ENCODE measurements around the gene DCAF17.

DCAF17 gene

GRCh38 chr2:171434013-171434989 is at the start of gene DCAF17:
DCAF17 (plus strand) TSS chr2:171434226; CDS start chr2:171434578, 352 bp downstream.
- H3K4me1 Mint-ChIP-seq (ENCODE audit: low read depth): peaks cover 27% of the 10 kb centered on the region
- peaks cover 7% of the 10 kb centered on the region for H3K9me3 Mint-ChIP-seq
- H3K4me3 Mint-ChIP-seq: peak within 1 kb of the TSS; percentile 86
- peak within 1 kb of the TSS; percentile 93 for H3K27ac Mint-ChIP-seq
- peaks cover 28% of the 10 kb centered on the region for H3K36me3 Mint-ChIP-seq (ENCODE audit: low read depth)
- H3K27me3 Mint-ChIP-seq (ENCODE audit: low read depth): no peaks in the 10 kb centered on the region

- Mint-ChIP-seq H3K4me3 (no peak overlapping the region), H3K9me3 (no peaks in the 10 kb centered on the region), H3K27me3 (ENCODE audit: low read depth) (no peaks in the 10 kb centered on the region), H3K27ac (no peak overlapping the region), H3K4me1 (ENCODE audit: low read depth) (peaks cover 16% of the 10 kb centered on the region), H3K36me3 (ENCODE audit: low read depth) (peaks cover 10% of the 10 kb centered on the region)
Observed at GRCh38 chr2:171386627-171387026, 47.4 kb upstream of the DCAF17 start.

GRCh38 chr2:171387052-171387451 is 47.0 kb upstream of the DCAF17 start:
- Mint-ChIP-seq H3K4me3 (no peak overlapping the region), H3K4me1 (ENCODE audit: low read depth) (peaks cover 16% of the 10 kb centered on the region), H3K9me3 (no peaks in the 10 kb centered on the region), H3K36me3 (ENCODE audit: low read depth) (peaks cover 10% of the 10 kb centered on the region), H3K27me3 (ENCODE audit: low read depth) (no peaks in the 10 kb centered on the region), H3K27ac (no peak overlapping the region)

DNA sequence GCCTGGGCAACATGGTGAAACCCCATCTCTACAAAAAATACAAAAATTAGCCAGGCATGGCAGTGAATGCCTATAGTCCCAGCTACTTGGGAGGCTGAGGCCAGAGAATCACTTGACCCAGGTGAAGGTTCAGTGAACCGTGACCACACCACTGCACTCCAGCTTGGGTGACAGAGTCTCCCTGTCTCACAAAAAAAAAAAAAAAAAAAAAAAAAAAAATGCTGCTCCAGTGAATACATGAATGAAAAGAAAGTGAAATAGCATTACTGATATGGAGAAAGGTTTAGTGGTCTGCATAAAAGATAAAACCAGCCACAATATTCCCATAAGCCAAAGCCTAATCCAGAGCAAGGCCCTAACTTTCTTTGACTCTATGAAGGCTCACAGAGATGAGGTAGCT is 44.7 kb upstream of the DCAF17 start:
- peaks cover 18% of the 10 kb centered on the region for H3K4me1 Mint-ChIP-seq (ENCODE audit: low read depth)
- no peaks in the 10 kb centered on the region for H3K9me3 Mint-ChIP-seq
- no peak overlapping the region for H3K27ac Mint-ChIP-seq
- no peak overlapping the region for H3K4me3 Mint-ChIP-seq
- H3K27me3 Mint-ChIP-seq (ENCODE audit: low read depth): no peaks in the 10 kb centered on the region
- peaks cover 5% of the 10 kb centered on the region for H3K36me3 Mint-ChIP-seq (ENCODE audit: low read depth)

- Mint-ChIP-seq H3K9me3 (no peaks in the 10 kb centered on the region), H3K4me3 (no peak overlapping the region), H3K36me3 (ENCODE audit: low read depth) (peaks cover 5% of the 10 kb centered on the region), H3K4me1 (ENCODE audit: low read depth) (peaks cover 18% of the 10 kb centered on the region), H3K27ac (no peak overlapping the region), H3K27me3 (ENCODE audit: low read depth) (no peaks in the 10 kb centered on the region)
Observed at GRCh38 chr2:171389780-171390179, 44.2 kb upstream of the DCAF17 start.

- no peaks in the 10 kb centered on the region for H3K27me3 Mint-ChIP-seq (ENCODE audit: low read depth)
- H3K27ac Mint-ChIP-seq: no peak overlapping the region
- H3K4me1 Mint-ChIP-seq (ENCODE audit: low read depth): peaks cover 18% of the 10 kb centered on the region
- H3K4me3 Mint-ChIP-seq: no peak overlapping the region
- no peaks in the 10 kb centered on the region for H3K9me3 Mint-ChIP-seq
- H3K36me3 Mint-ChIP-seq (ENCODE audit: low read depth): peaks cover 4% of the 10 kb centered on the region
Observed at GRCh38 chr2:171390941-171391516, 43.0 kb upstream of the DCAF17 start.

DNA sequence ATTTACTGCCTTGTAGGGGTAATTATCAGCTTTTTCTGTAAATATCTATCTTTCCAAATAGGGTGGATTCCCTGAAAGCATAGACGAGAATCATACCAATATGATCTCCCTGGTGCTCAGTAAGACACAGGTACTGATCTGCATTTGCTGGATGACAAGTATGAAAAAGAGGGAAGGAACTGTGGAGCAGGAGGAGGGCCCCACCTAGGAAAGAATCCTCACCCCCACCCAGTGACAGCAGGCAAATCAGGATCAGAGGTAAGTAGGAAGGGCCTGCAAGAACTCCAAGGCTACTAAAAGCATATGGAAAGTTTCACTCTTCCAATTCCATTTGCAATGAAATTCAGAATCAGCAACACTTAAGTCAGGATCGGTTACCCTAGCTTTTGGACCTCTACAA is 42.5 kb upstream of the DCAF17 start:
- no peaks in the 10 kb centered on the region for H3K27me3 Mint-ChIP-seq (ENCODE audit: low read depth)
- no peaks in the 10 kb centered on the region for H3K9me3 Mint-ChIP-seq
- peaks cover 4% of the 10 kb centered on the region for H3K36me3 Mint-ChIP-seq (ENCODE audit: low read depth)
- no peak overlapping the region for H3K4me3 Mint-ChIP-seq
- H3K4me1 Mint-ChIP-seq (ENCODE audit: low read depth): peaks cover 16% of the 10 kb centered on the region
- H3K27ac Mint-ChIP-seq: no peak overlapping the region

- peaks cover 12% of the 10 kb centered on the region for H3K4me1 Mint-ChIP-seq (ENCODE audit: low read depth)
- no peaks in the 10 kb centered on the region for H3K27me3 Mint-ChIP-seq (ENCODE audit: low read depth)
- no peak overlapping the region for H3K4me3 Mint-ChIP-seq
- H3K9me3 Mint-ChIP-seq: no peaks in the 10 kb centered on the region
- no peak overlapping the region for H3K27ac Mint-ChIP-seq
- peaks cover 6% of the 10 kb centered on the region for H3K36me3 Mint-ChIP-seq (ENCODE audit: low read depth)
Observed at GRCh38 chr2:171393487-171393886, 40.5 kb upstream of the DCAF17 start.

- Mint-ChIP-seq H3K36me3 (ENCODE audit: low read depth) (peaks cover 6% of the 10 kb centered on the region), H3K27ac (no peak overlapping the region), H3K9me3 (no peaks in the 10 kb centered on the region), H3K4me3 (no peak overlapping the region), H3K27me3 (ENCODE audit: low read depth) (no peaks in the 10 kb centered on the region), H3K4me1 (ENCODE audit: low read depth) (peaks cover 14% of the 10 kb centered on the region)
Observed at GRCh38 chr2:171394164-171394740, 39.8 kb upstream of the DCAF17 start.

GRCh38 chr2:171399292-171399691 is 34.7 kb upstream of the DCAF17 start:
- Mint-ChIP-seq H3K36me3 (ENCODE audit: low read depth) (peaks cover 11% of the 10 kb centered on the region), H3K27ac (no peak overlapping the region), H3K4me3 (no peak overlapping the region), H3K27me3 (ENCODE audit: low read depth) (no peaks in the 10 kb centered on the region), H3K4me1 (ENCODE audit: low read depth) (peaks cover 4% of the 10 kb centered on the region), H3K9me3 (peaks cover 10% of the 10 kb centered on the region)

- Mint-ChIP-seq H3K36me3 (ENCODE audit: low read depth) (peaks cover 14% of the 10 kb centered on the region), H3K9me3 (peaks cover 15% of the 10 kb centered on the region), H3K4me1 (ENCODE audit: low read depth) (peaks cover 6% of the 10 kb centered on the region)
Observed at GRCh38 chr2:171400395-171400794, 33.6 kb upstream of the DCAF17 start.

GRCh38 chr2:171401947-171402346 is 32.1 kb upstream of the DCAF17 start:
- Mint-ChIP-seq H3K4me3 (no peak overlapping the region), H3K9me3 (peaks cover 15% of the 10 kb centered on the region), H3K27ac (no peak overlapping the region), H3K4me1 (ENCODE audit: low read depth) (peaks cover 14% of the 10 kb centered on the region), H3K27me3 (ENCODE audit: low read depth) (no peaks in the 10 kb centered on the region), H3K36me3 (ENCODE audit: low read depth) (peaks cover 20% of the 10 kb centered on the region)

More at GRCh38 chr2:171400395-171400794, 33.6 kb upstream of the DCAF17 start:
- Mint-ChIP-seq H3K4me3 (no peak overlapping the region), H3K27ac (no peak overlapping the region), H3K27me3 (ENCODE audit: low read depth) (no peaks in the 10 kb centered on the region)

GRCh38 chr2:171402906-171403580 is 31.0 kb upstream of the DCAF17 start:
- H3K27ac Mint-ChIP-seq: no peak overlapping the region
- H3K4me1 Mint-ChIP-seq (ENCODE audit: low read depth): peaks cover 18% of the 10 kb centered on the region
- peaks cover 17% of the 10 kb centered on the region for H3K36me3 Mint-ChIP-seq (ENCODE audit: low read depth)
- peaks cover 15% of the 10 kb centered on the region for H3K9me3 Mint-ChIP-seq
- H3K4me3 Mint-ChIP-seq: no peak overlapping the region
- H3K27me3 Mint-ChIP-seq (ENCODE audit: low read depth): no peaks in the 10 kb centered on the region

GRCh38 chr2:171404261-171404660 is 29.8 kb upstream of the DCAF17 start:
- Mint-ChIP-seq H3K4me1 (ENCODE audit: low read depth) (peaks cover 16% of the 10 kb centered on the region), H3K4me3 (no peak overlapping the region), H3K9me3 (peaks cover 15% of the 10 kb centered on the region), H3K27me3 (ENCODE audit: low read depth) (no peaks in the 10 kb centered on the region), H3K27ac (no peak overlapping the region), H3K36me3 (ENCODE audit: low read depth) (peaks cover 17% of the 10 kb centered on the region)

Measured in T-helper 1 cell treated with Interleukin-12 subunit alpha and Interleukin-12 subunit beta and Interleukin-4 antibody, amounts not matched to agents 30 μg/mL and 1 μg/mL, for 36 hours (primary cell).